Breast epithelium (tissue), 3 donors: ENCODE results near the gene COL23A1.

Experiments used
- CTCF ChIP-seq, 3 donors: fragments of 450-650 bp; IDR thresholded peaks; one replicate each; pipeline ENCODE4 v1.5.1; 2016 to 2017; ENCODE audit warnings: antibody characterized with exemption in 3 of 3, mild to moderate bottlenecking in 3 of 3, moderate library complexity in 3 of 3
- POLR2AphosphoS5 ChIP-seq, 3 donors: sonication (generic); formaldehyde crosslinking; IDR thresholded peaks; one replicate each; pipeline ENCODE4 v1.6.1; 2017; ENCODE audit warnings: antibody characterized with exemption in 3 of 3

GRCh38 chr5:178426326-178427130 lies 163.7 kb downstream of the COL23A1 start:
- no peak for TF ChIP-seq CTCF (IDR thresholded peaks at IDR 0.05)
- no peak for TF ChIP-seq POLR2AphosphoS5 (IDR thresholded peaks at IDR 0.05)
